GM12892 (cell line): ENCODE measurements around the gene YES1.

Source experiments
- POLR2A ChIP-seq: IDR thresholded peaks from 2 replicates; pipeline ENCODE4 v1.6.1; 2011; ENCODE audit warnings: low read depth, low read length, control low read depth
- POLR2AphosphoS5 ChIP-seq: IDR thresholded peaks from 2 replicates; pipeline ENCODE4 v1.6.1; 2011; ENCODE audit warnings: low read depth, low read length, control low read depth
- TAF1 ChIP-seq: IDR thresholded peaks from 2 replicates; pipeline ENCODE4 v1.6.1; 2011; ENCODE audit warnings: low read depth, mild to moderate bottlenecking, control low read depth, low read length, borderline replicate concordance

- TF ChIP-seq TAF1, result no peak
- TF ChIP-seq POLR2A, result no peak
- TF ChIP-seq POLR2AphosphoS5, result no peak
These were observed 26.8 kb downstream of the YES1 start for GRCh38 chr18:785242-785641.
